Lung (tissue), 12 donors: Measurements from ENCODE around the gene SLC29A3. TPM values are rescaled to one million over a fixed set of nuclear protein-coding genes. Genes with fewer than 3 reads are reported as not detected.

Experiments used
- ATAC-seq: fragments of 200-7000 bp; cut with Tn5 transposase; one replicate; pipeline ENCODE4 v1.9.1; 2020; ENCODE audit warnings: moderate number of reproducible peaks; ENCODE audit not compliant: insufficient read depth, low FRiP score
- DNase-seq, 3 donors: peaks; one replicate each; pipeline ENCODE4 v3.0.0-alpha.2; 2013 to 2017
- H3K27ac ChIP-seq, 2 donors: one replicate each; pipeline ENCODE4 v1.5.1; 2013; ENCODE audit warnings: mild to moderate bottlenecking in 2 of 2, moderate library complexity in 2 of 2, control low read depth in 1 of 2, inconsistent platforms in 1 of 2, low read depth in 1 of 2, low read length in 1 of 2
- H3K27me3 ChIP-seq, 3 donors: one replicate each; pipeline ENCODE4 v1.5.1; 2013; ENCODE audit warnings: low read length in 2 of 3; ENCODE audit not compliant: control insufficient read depth in 3 of 3, insufficient read depth in 3 of 3
- H3K36me3 ChIP-seq, 4 donors: one replicate each; pipeline ENCODE4 v1.5.1; 2013; ENCODE audit warnings: low read length in 4 of 4, mild to moderate bottlenecking in 1 of 4, moderate library complexity in 1 of 4; ENCODE audit not compliant: control insufficient read depth in 4 of 4, insufficient read depth in 4 of 4
- H3K4me1 ChIP-seq, 5 donors: one replicate each; pipeline ENCODE4 v1.5.1; 2013; ENCODE audit warnings: low read length in 5 of 5, mild to moderate bottlenecking in 2 of 5, moderate library complexity in 1 of 5; ENCODE audit not compliant: control insufficient read depth in 5 of 5, insufficient read depth in 5 of 5
- H3K4me3 ChIP-seq: one replicate; pipeline ENCODE4 v1.5.1; 2013; ENCODE audit warnings: mild to moderate bottlenecking, control low read depth, moderate library complexity
- H3K9ac ChIP-seq, 2 donors: one replicate each; pipeline ENCODE4 v1.5.1; 2013; ENCODE audit warnings: low read length in 2 of 2, control low read depth in 1 of 2; ENCODE audit not compliant: insufficient read depth in 1 of 2
- H3K9me3 ChIP-seq, 4 donors: one replicate each; pipeline ENCODE4 v1.5.1; 2013; ENCODE audit warnings: low read length in 3 of 4, mild to moderate bottlenecking in 1 of 4, moderate library complexity in 1 of 4; ENCODE audit not compliant: control insufficient read depth in 4 of 4, insufficient read depth in 3 of 4
- WGBS, 2 donors: extraction: QIAGEN DNeasy Blood & Tissue Kit; methylation state at CpG; one replicate each; pipeline ENCODE4 v1.1.7; 2013; 5-methylcytosine and 5-hydroxymethylcytosine counted together
- polyA plus RNA-seq, 2 donors: library from polyadenylated mRNA; stranded (reverse); fragments of 200-250 nt; gene quantifications; one replicate each; pipeline ENCODE4 v1.2.1, GENCODE V29; 2013
- total RNA-seq, 2 donors: library from RNA; depleted of rRNA in 1 of 2; stranded (reverse); fragments of >200 nt in 1 of 2; gene quantifications; one replicate each; pipeline ENCODE4 v1.2.1, GENCODE V29; 2014 to 2021
- TF ChIP-seq, protein P1 (sequence below): IDR thresholded peaks from 2 replicates; pipeline ENCODE4 v1.5.1; 2012; ENCODE audit warnings: mild to moderate bottlenecking; ENCODE audit errors: control extremely low read depth, extremely low read depth
- donor health status: control.
- donor health status: control.
- donor health status: Bipolar disorder and iron deficiency.
- donor health status: healthy.
- donor health status: DM: yes; HTN: yes; CAD: no.

Gene SLC29A3
- total and polyA plus RNA-seq, 4 donors, result 4.9 to 9.6 (median 5.4) TPM

DNA sequence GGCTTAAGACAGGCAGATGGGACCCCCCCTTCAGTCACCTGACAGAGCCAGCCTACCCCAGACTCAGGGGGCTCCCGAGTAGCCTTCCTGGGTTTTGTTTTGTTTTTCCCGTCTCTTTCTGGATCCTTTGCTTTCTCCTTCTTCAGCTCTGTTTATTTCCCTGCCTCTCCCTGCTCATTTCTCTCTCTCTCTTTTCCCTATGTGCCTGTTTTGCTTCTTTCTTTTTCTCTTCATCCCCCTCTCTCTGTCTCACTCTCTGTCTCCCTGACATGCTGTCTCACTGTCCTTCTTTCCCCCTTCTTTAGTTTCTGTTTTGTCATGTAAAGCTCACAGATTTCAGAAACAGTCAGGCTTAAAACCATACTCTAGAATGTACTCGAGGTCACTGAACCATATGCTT lies 38.2 kb upstream of the SLC29A3 start:
- Histone ChIP-seq H3K36me3 (peaks cover 0 to 21% (median 8%) of the 10 kb centered on the region in 4 donors), H3K9me3 (no peaks in the 10 kb centered on the region), H3K4me1 (peaks cover 0 to 13% (median 5%) of the 10 kb centered on the region in 5 donors), H3K27me3 (no peaks in the 10 kb centered on the region), H3K9ac (no peak overlapping the region), H3K27ac (no peak overlapping the region), H3K4me3 (no peak overlapping the region)
- TF ChIP-seq, protein P1, sequence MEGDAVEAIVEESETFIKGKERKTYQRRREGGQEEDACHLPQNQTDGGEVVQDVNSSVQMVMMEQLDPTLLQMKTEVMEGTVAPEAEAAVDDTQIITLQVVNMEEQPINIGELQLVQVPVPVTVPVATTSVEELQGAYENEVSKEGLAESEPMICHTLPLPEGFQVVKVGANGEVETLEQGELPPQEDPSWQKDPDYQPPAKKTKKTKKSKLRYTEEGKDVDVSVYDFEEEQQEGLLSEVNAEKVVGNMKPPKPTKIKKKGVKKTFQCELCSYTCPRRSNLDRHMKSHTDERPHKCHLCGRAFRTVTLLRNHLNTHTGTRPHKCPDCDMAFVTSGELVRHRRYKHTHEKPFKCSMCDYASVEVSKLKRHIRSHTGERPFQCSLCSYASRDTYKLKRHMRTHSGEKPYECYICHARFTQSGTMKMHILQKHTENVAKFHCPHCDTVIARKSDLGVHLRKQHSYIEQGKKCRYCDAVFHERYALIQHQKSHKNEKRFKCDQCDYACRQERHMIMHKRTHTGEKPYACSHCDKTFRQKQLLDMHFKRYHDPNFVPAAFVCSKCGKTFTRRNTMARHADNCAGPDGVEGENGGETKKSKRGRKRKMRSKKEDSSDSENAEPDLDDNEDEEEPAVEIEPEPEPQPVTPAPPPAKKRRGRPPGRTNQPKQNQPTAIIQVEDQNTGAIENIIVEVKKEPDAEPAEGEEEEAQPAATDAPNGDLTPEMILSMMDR, result no peak
- DNase-seq (no peak), ATAC-seq (no peak)
- 44 to 49% methylated on average over 3 of the region's 3 CpGs for WGBS, 2 donors

DNA sequence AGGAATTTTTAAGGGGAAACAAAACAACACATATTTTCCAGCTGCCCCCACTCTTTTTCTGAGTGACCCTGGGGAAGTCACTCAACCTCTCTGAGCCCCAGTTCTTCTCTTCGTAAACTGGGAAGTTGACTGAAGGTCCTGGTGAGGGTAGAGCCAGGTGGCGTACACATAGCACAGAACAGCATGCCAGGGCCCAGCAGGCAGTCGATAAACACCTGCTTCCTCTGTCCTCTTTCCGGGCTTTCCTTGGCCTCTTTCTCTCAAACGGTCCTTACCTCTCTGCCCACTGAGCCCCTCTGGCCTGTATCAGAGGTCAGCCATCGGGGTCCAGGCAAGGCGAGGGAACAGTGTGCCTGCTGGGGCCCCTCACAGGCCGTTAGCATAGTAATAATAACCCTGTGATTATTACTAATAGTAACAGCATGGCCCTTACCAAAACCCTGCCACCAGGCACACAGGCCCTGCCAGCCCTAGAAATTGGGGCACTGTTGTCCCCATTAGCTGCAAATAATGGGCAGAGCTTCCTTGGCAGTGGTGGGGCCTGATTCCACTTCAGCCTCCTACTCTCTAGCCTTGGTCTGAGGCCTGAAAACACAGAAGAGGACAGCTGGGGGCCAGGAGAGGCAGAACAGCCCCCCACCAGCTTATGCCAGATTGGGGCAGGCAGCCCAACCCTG lies 37.3 kb upstream of the SLC29A3 start:
- Histone ChIP-seq H3K27ac (no peak overlapping the region), H3K4me1 (peaks cover 0 to 13% (median 5%) of the 10 kb centered on the region in 5 donors), H3K27me3 (no peaks in the 10 kb centered on the region), H3K9ac (no peak overlapping the region), H3K9me3 (no peaks in the 10 kb centered on the region), H3K36me3 (peaks cover 0 to 22% (median 12%) of the 10 kb centered on the region in 4 donors), H3K4me3 (no peak overlapping the region)
- DNase-seq, result no peak
- ATAC-seq, result no peak
- 82 to 84% methylated on average over 8 of the region's 8 CpGs for WGBS, 2 donors
- TF ChIP-seq, protein P1, result no peak

DNA sequence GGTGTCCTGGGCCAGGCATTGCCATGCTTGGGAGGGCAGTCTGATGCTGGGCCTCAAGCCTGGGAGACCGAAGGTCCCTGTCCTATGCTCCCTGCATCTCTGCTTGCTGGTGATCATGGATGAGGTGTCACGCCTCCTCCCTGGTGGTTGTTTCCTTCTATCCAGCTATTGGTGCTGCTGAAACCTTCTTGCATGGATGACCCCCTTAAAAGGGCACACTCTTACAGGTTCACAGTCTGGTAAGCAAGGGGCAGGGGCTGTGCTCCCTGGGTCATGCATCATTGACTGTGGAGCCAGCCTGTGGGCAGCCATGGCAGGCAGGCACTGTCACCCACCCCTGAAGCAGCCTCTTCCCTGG lies 36.8 kb upstream of the SLC29A3 start:
- WGBS, 2 donors, result 92 to 97% methylated on average over 2 of the region's 2 CpGs
- peaks cover 0 to 13% (median 5%) of the 10 kb centered on the region in 5 donors for H3K4me1 ChIP-seq

More for the DNA sequence above, 36.8 kb upstream of the SLC29A3 start:
- Histone ChIP-seq H3K27me3 (no peaks in the 10 kb centered on the region), H3K36me3 (peaks cover 0 to 24% (median 12%) of the 10 kb centered on the region in 4 donors), H3K4me3 (no peak overlapping the region), H3K9me3 (no peaks in the 10 kb centered on the region), H3K9ac (no peak overlapping the region), H3K27ac (no peak overlapping the region)
- ATAC-seq (no peak), DNase-seq (no peak)
- TF ChIP-seq, protein P1, result no peak
